Naive thymus-derived CD4-positive, alpha-beta T cell (primary cell): ENCODE data around the gene PPFIBP1. TPM values are rescaled to one million over a fixed set of nuclear protein-coding genes. Genes with fewer than 3 reads are reported as not detected.
A peak's percentile ranks its signal among the peaks of the same experiment; 100 is the strongest.

Experiments
- ATAC-seq: fragments of 150-1000 bp; cut with Tn5 transposase; 2 replicates; pipeline ENCODE4 v1.10.0; 2021; ENCODE audit warnings: mild to moderate bottlenecking, moderate library complexity
- CTCF ChIA-PET: fragments of 350-600 bp; sonication (Branson Sonifier 250); formaldehyde crosslinking; loops from one replicate; lab custom pipeline; 2021; ENCODE audit warnings: antibody characterized with exemption; lab: Charles Lee
- POLR2A ChIA-PET: fragments of 350-600 bp; sonication (Branson Sonifier 250); formaldehyde crosslinking; loops from one replicate; lab custom pipeline; 2021; ENCODE audit warnings: antibody characterized with exemption, inconsistent platforms; lab: Charles Lee
- DNase-seq, 9 donors: peaks; one replicate each; pipeline versions ENCODE4 v3.0.0 to v3.0.0-alpha.2; 2020 to 2022; ENCODE audit warnings: mixed read lengths in 1 of 9
- H3K27ac ChIP-seq: one replicate; pipeline ENCODE4 v1.7.0; 2013; ENCODE audit warnings: mild to moderate bottlenecking, low read depth, low read length, moderate library complexity
- H3K27me3 ChIP-seq, 2 donors: one replicate each; pipeline ENCODE4 v1.7.0; 2013; ENCODE audit warnings: low read length in 2 of 2, mild to moderate bottlenecking in 2 of 2, moderate library complexity in 2 of 2; ENCODE audit not compliant: control insufficient read depth in 2 of 2, insufficient read depth in 2 of 2
- H3K36me3 ChIP-seq, 3 experiments: 1 replicate in 2 of 3; 2 replicates in 1 of 3; pipeline ENCODE4 v1.7.0; 2013; ENCODE audit warnings: low read length in 3 of 3, mild to moderate bottlenecking in 3 of 3, moderate library complexity in 1 of 3; ENCODE audit not compliant: insufficient read depth in 3 of 3, control insufficient read depth in 2 of 3
- H3K4me1 ChIP-seq, 2 donors: one replicate each; pipeline ENCODE4 v1.7.0; 2013; ENCODE audit warnings: low read length in 2 of 2, mild to moderate bottlenecking in 2 of 2, moderate library complexity in 1 of 2; ENCODE audit not compliant: control insufficient read depth in 2 of 2, insufficient read depth in 2 of 2
- H3K4me3 ChIP-seq: 2 replicates; pipeline ENCODE4 v1.7.0; 2013; ENCODE audit warnings: mild to moderate bottlenecking, low read length
- H3K9me3 ChIP-seq, 3 experiments: 1 replicate in 2 of 3; 2 replicates in 1 of 3; pipeline ENCODE4 v1.7.0; 2013; ENCODE audit warnings: low read length in 3 of 3; ENCODE audit not compliant: control insufficient read depth in 2 of 3
- H3K27ac Mint-ChIP-seq, 9 donors: one replicate each; pipeline ENCODE4 v1.8.0; 2020 to 2022; ENCODE audit warnings: mixed read lengths in 9 of 9, mild to moderate bottlenecking in 8 of 9, moderate library complexity in 5 of 9, inconsistent platforms in 2 of 9
- H3K27me3 Mint-ChIP-seq, 5 donors: one replicate each; pipeline ENCODE4 v1.8.0; 2021 to 2022; ENCODE audit warnings: mixed read lengths in 5 of 5, mild to moderate bottlenecking in 1 of 5
- H3K36me3 Mint-ChIP-seq, 5 donors: one replicate each; pipeline ENCODE4 v1.8.0; 2020 to 2022; ENCODE audit warnings: mixed read lengths in 5 of 5, mild to moderate bottlenecking in 3 of 5, inconsistent platforms in 1 of 5
- H3K4me1 Mint-ChIP-seq, 7 donors: one replicate each; pipeline ENCODE4 v1.8.0; 2020 to 2022; ENCODE audit warnings: mixed read lengths in 7 of 7, mild to moderate bottlenecking in 3 of 7, inconsistent platforms in 1 of 7
- H3K4me3 Mint-ChIP-seq, 10 donors: one replicate each; pipeline ENCODE4 v1.8.0; 2020 to 2022; ENCODE audit warnings: mild to moderate bottlenecking in 10 of 10, mixed read lengths in 10 of 10, moderate library complexity in 6 of 10, inconsistent platforms in 2 of 10
- H3K9me3 Mint-ChIP-seq, 11 donors: one replicate each; pipeline ENCODE4 v1.8.0; 2020 to 2022; ENCODE audit warnings: mixed read lengths in 11 of 11, mild to moderate bottlenecking in 4 of 11, inconsistent platforms in 1 of 11, moderate library complexity in 1 of 11
- intact Hi-C, 2 donors: fragments of 100-400 bp; cut with micrococcal nuclease; formaldehyde crosslinking; loops; one replicate each; pipeline ENCODE4 v1.15.1; 2023
- polyA plus RNA-seq, 2 donors: library from polyadenylated mRNA; unstranded; fragments of 300-500 nt; fragmentation: Illumina TruSeq; gene quantifications; one replicate each; pipeline ENCODE4 v1.2.3, GENCODE V29; 2021
- total RNA-seq, 6 experiments: library from RNA in 5 of 6; stranded (reverse) in 5 of 6; gene quantifications; 1 replicate in 5 of 6; 2 replicates in 1 of 6; pipeline ENCODE4 v1.2.3 and lab custom pipeline; 2021 to 2026

PPFIBP1 gene
- total and polyA plus RNA-seq, 7 experiments from 2014 or later, result 2.7 to 29.2 (median 5.3) TPM

DNA sequence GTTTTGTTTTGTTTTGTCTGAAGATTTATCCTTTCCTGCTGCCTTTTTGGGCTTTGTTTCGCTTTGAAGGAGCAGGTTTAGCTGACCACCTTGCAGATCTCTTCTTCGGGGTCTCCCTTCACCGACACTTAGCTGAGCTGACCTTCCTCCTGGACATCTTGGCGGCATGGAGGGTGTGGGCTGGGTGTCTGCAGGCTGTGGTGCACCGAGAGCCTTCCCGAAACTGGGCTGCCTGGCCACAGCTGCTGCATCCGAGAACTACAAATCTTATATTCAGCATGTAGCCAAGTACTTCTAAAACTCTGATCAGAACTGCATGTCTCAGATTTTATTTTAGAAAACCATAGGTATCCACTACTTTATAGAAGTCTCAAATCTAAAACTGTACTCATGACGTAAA, 84.9 kb downstream of the PPFIBP1 start:
- ATAC-seq (no peak), DNase-seq (no peak)
- H3K4me3 ChIP-seq, result no peak overlapping the region
- H3K9me3 Mint-ChIP-seq, result peaks cover 0 to 7% (median 4%) of the 10 kb centered on the region in 11 donors
- no peak overlapping the region for H3K4me3 Mint-ChIP-seq
- no peaks in the 10 kb centered on the region for H3K27me3 ChIP-seq
- peaks cover 0 to 2% (median 0%) of the 10 kb centered on the region in 7 donors for H3K4me1 Mint-ChIP-seq
- CTCF ChIA-PET, result no interaction called here
- no peaks in the 10 kb centered on the region for H3K36me3 ChIP-seq
- H3K9me3 ChIP-seq, result no peaks in the 10 kb centered on the region
- H3K4me1 ChIP-seq, result no peaks in the 10 kb centered on the region
- intact Hi-C loops, result no loop called here
- peaks cover 5 to 14% (median 8%) of the 10 kb centered on the region in 5 donors for H3K36me3 Mint-ChIP-seq
- no peak overlapping the region for H3K27ac Mint-ChIP-seq
- POLR2A ChIA-PET, result no interaction called here
- H3K27ac ChIP-seq, result no peak overlapping the region
- H3K27me3 Mint-ChIP-seq, result no peaks in the 10 kb centered on the region

DNA sequence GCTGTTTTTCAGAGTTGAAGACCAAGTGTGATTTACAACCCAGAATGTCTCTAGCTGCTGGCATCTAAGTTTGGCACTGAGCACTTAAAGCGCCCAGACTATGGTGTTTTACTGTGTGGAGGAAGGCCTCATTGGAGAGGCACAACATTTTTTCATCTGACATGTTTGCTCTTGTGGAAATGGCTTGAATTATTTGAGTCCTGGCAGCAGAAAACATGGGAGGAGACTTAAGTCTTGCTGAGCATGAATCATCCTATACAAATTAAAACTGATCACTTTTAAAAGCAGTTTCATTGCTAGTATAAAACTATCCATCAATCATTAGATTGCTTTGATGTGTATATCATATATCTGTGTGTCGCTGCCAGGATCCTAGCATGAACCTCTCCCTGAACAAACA, 86.4 kb downstream of the PPFIBP1 start:
- Histone ChIP-seq H3K27ac (no peak overlapping the region), H3K9me3 (no peaks in the 10 kb centered on the region), H3K4me3 (no peak overlapping the region), H3K27me3 (no peaks in the 10 kb centered on the region), H3K4me1 (no peaks in the 10 kb centered on the region), H3K36me3 (no peaks in the 10 kb centered on the region)
- no peaks in the 10 kb centered on the region for H3K27me3 Mint-ChIP-seq
- H3K4me3 Mint-ChIP-seq, result no peak overlapping the region
- no peaks in the 10 kb centered on the region for H3K9me3 Mint-ChIP-seq
- intact Hi-C loops, result no loop called here
- peaks cover 0 to 3% (median 0%) of the 10 kb centered on the region in 7 donors for H3K4me1 Mint-ChIP-seq
- CTCF ChIA-PET, result no interaction called here
- DNase-seq (no peak), ATAC-seq (no peak)
- POLR2A ChIA-PET, result no interaction called here
- peaks cover 0 to 9% (median 0%) of the 10 kb centered on the region in 5 donors for H3K36me3 Mint-ChIP-seq
- H3K27ac Mint-ChIP-seq, result no peak overlapping the region

DNA sequence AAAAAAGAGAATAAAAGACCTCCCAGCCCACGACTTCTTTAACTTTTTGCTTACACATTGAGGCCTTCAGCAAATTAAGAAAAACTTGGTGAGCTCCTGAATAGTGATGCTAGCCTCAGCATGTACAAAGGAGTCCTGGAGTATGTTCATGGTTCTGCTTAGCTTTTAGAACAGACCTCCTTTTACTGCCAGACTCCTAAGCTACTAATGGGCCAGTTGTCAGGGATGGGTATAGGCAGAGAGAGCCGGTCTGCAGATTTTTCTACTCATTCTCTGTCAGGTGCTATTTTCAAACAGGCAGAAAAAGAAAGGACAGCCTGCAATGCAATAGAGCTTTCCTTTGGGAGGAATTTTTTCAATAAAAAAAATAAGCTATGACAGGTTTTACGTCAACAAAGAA, 90.4 kb downstream of the PPFIBP1 start:
- ChIA-PET CTCF (no interaction called here), POLR2A (no interaction called here)
- H3K27me3 ChIP-seq, result no peaks in the 10 kb centered on the region
- H3K4me1 ChIP-seq, result no peaks in the 10 kb centered on the region
- intact Hi-C loops, result no loop called here
- no peaks in the 10 kb centered on the region for H3K36me3 ChIP-seq
- Mint-ChIP-seq H3K27ac (no peak overlapping the region), H3K4me3 (no peak overlapping the region), H3K4me1 (peaks cover 0 to 11% (median 6%) of the 10 kb centered on the region in 7 donors), H3K9me3 (no peaks in the 10 kb centered on the region), H3K36me3 (peaks cover 0 to 9% (median 0%) of the 10 kb centered on the region in 5 donors), H3K27me3 (peaks cover 0 to 4% (median 0%) of the 10 kb centered on the region in 5 donors)
- no peaks in the 10 kb centered on the region for H3K9me3 ChIP-seq
- no peak for DNase-seq
- no peak for ATAC-seq
- H3K4me3 ChIP-seq, result no peak overlapping the region
- no peak overlapping the region for H3K27ac ChIP-seq

DNA sequence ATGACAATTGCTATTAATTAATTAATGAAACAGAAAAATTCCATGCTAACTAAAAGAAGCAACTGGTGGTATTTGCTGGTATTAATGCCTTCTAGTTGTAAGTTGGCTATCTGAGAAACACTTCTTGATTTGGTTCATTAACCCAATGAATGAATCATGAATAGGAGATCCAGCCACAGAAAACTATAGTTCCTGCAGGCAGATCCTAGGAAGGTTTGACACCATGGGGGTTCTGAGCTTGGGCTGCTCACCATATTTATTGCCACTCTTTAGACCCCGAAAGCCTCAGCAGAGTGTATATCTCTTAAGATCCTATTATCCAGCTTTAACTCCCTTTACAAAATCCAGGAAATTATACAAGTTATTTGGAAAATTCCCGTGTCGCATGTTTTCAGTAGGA, 90.9 kb downstream of the PPFIBP1 start:
- ChIA-PET POLR2A (no interaction called here), CTCF (no interaction called here)
- H3K36me3 ChIP-seq, result no peaks in the 10 kb centered on the region
- no peaks in the 10 kb centered on the region for H3K4me1 ChIP-seq
- H3K9me3 ChIP-seq, result no peaks in the 10 kb centered on the region
- H3K27ac Mint-ChIP-seq, result no peak overlapping the region
- no peak overlapping the region for H3K4me3 ChIP-seq
- peaks cover 0 to 13% (median 6%) of the 10 kb centered on the region in 7 donors for H3K4me1 Mint-ChIP-seq
- intact Hi-C loops, result no loop called here
- H3K36me3 Mint-ChIP-seq, result peaks cover 0 to 9% (median 0%) of the 10 kb centered on the region in 5 donors
- H3K27ac ChIP-seq, result no peak overlapping the region
- no peaks in the 10 kb centered on the region for H3K9me3 Mint-ChIP-seq
- H3K27me3 Mint-ChIP-seq, result peaks cover 0 to 4% (median 0%) of the 10 kb centered on the region in 5 donors
- ATAC-seq, result no peak
- DNase-seq, result no peak
- H3K27me3 ChIP-seq, result no peaks in the 10 kb centered on the region
- H3K4me3 Mint-ChIP-seq, result no peak overlapping the region

- intact Hi-C loops, result no loop called here
- Histone ChIP-seq H3K4me3 (no peak overlapping the region), H3K27me3 (no peaks in the 10 kb centered on the region), H3K27ac (no peak overlapping the region), H3K9me3 (no peaks in the 10 kb centered on the region), H3K36me3 (no peaks in the 10 kb centered on the region), H3K4me1 (no peaks in the 10 kb centered on the region)
- Mint-ChIP-seq H3K36me3 (peaks cover 0 to 9% (median 0%) of the 10 kb centered on the region in 5 donors), H3K27ac (no peak overlapping the region), H3K4me1 (peaks cover 0 to 13% (median 6%) of the 10 kb centered on the region in 7 donors), H3K27me3 (peaks cover 0 to 4% (median 0%) of the 10 kb centered on the region in 5 donors), H3K4me3 (no peak overlapping the region), H3K9me3 (no peaks in the 10 kb centered on the region)
- ChIA-PET POLR2A (no interaction called here), CTCF (no interaction called here)
- ATAC-seq (no peak), DNase-seq (no peak)
These were observed 91.4 kb downstream of the PPFIBP1 start for GRCh38 chr12:27615331-27615891.

- peak overlapping the region in 1 of 9 donors; percentile 34 for H3K27ac Mint-ChIP-seq
- DNase-seq, result no peak
- H3K36me3 Mint-ChIP-seq, result peaks cover 0 to 9% (median 0%) of the 10 kb centered on the region in 5 donors
- intact Hi-C loops, result no loop called here
- ChIA-PET POLR2A (no interaction called here), CTCF (no interaction called here)
- H3K4me1 Mint-ChIP-seq, result peaks cover 0 to 13% (median 6%) of the 10 kb centered on the region in 7 donors
- peaks cover 0 to 4% (median 0%) of the 10 kb centered on the region in 5 donors for H3K27me3 Mint-ChIP-seq
- H3K4me3 ChIP-seq, result no peak overlapping the region
- no peaks in the 10 kb centered on the region for H3K36me3 ChIP-seq
- no peaks in the 10 kb centered on the region for H3K9me3 ChIP-seq
- H3K27ac ChIP-seq, result no peak overlapping the region
- no peak overlapping the region for H3K4me3 Mint-ChIP-seq
- no peaks in the 10 kb centered on the region for H3K27me3 ChIP-seq
- no peaks in the 10 kb centered on the region for H3K4me1 ChIP-seq
- ATAC-seq, result no peak
- H3K9me3 Mint-ChIP-seq, result no peaks in the 10 kb centered on the region
These were observed 92.5 kb downstream of the PPFIBP1 start for GRCh38 chr12:27616356-27617142.
